Endothelial cell of umbilical vein (primary cell): ENCODE results near the gene SELENBP1. TPM values are rescaled to one million over a fixed set of nuclear protein-coding genes. Genes with fewer than 3 reads are reported as not detected.

Experiments
- BruUV-seq: library from RNA; stranded (reverse); fragments of 400-500 nt; replicated peaks from 2 replicates; lab custom pipeline; 2021; lab: Mats Ljungman, UMichigan
- CTCF ChIA-PET: fragments of 300-600, 350-600 bp; sonication (Branson Sonifier 250); formaldehyde crosslinking; loops from one replicate; lab custom pipeline; 2021; ENCODE audit warnings: antibody characterized with exemption, inconsistent platforms; lab: Charles Lee
- POLR2A ChIA-PET: fragments of 300-600, 350-600 bp; sonication (Branson Sonifier 250); formaldehyde crosslinking; loops from one replicate; lab custom pipeline; 2021; ENCODE audit warnings: antibody characterized with exemption, inconsistent platforms; lab: Charles Lee
- DNase-seq: peaks from one replicate; pipeline ENCODE4 v3.0.0-alpha.2; 2011; ENCODE audit warnings: low read depth, low spot score
- FAIRE-seq: peaks from 2 replicates; lab custom pipeline; 2011; peaks lifted over from hg19 to GRCh38; lab: Jason Lieb, UNC
- H2AFZ ChIP-seq: 2 replicates; pipeline ENCODE4 v1.6.0; 2012; ENCODE audit warnings: low read depth, low read length, control low read depth, inconsistent platforms
- H3K27ac ChIP-seq: 2 replicates; pipeline ENCODE4 v1.5.1; 2011; ENCODE audit warnings: low read depth, mild to moderate bottlenecking, control low read depth, low read length, moderate library complexity; ENCODE audit not compliant: insufficient read depth
- H3K27me3 ChIP-seq, 2 experiments: 2 replicates each; pipeline versions ENCODE4 v1.6.0 to v1.6.1; 2011; ENCODE audit warnings: low read length in 2 of 2, mixed read lengths in 1 of 2; ENCODE audit not compliant: control insufficient read depth in 2 of 2, insufficient read depth in 2 of 2
- H3K36me3 ChIP-seq, 2 experiments: 2 replicates in 1 of 2; 3 replicates in 1 of 2; pipeline ENCODE4 v1.5.1; 2011; ENCODE audit warnings: low read length in 2 of 2, mild to moderate bottlenecking in 1 of 2, moderate library complexity in 1 of 2; ENCODE audit not compliant: control insufficient read depth in 2 of 2, insufficient read depth in 2 of 2; ENCODE audit errors: extremely low read depth in 1 of 2
- H3K4me1 ChIP-seq: 3 replicates; pipeline ENCODE4 v1.5.1; 2011; ENCODE audit warnings: mild to moderate bottlenecking, low read length; ENCODE audit not compliant: control insufficient read depth, insufficient read depth; ENCODE audit errors: extremely low read depth
- H3K4me2 ChIP-seq: 2 replicates; pipeline ENCODE4 v1.6.1; 2011; ENCODE audit warnings: low read length, control low read depth, mixed read lengths; ENCODE audit not compliant: insufficient read depth
- H3K4me3 ChIP-seq, 3 experiments: fragments of 200-600 bp in 1 of 3; sonication (generic), shearing (Covaris generic) in 1 of 3; replicated peaks in 1 of 3; 2 replicates each; pipeline ENCODE4 v1.5.1; 2011 to 2016; ENCODE audit warnings: control low read depth in 3 of 3, low read length in 3 of 3, mild to moderate bottlenecking in 2 of 3, inconsistent platforms in 1 of 3, low read depth in 1 of 3, moderate library complexity in 1 of 3; ENCODE audit not compliant: insufficient read depth in 1 of 3
- H3K79me2 ChIP-seq: 2 replicates; pipeline ENCODE4 v1.6.0; 2012; ENCODE audit warnings: low read length, inconsistent platforms; ENCODE audit not compliant: control insufficient read depth, insufficient read depth
- H3K9ac ChIP-seq: replicated peaks from 2 replicates; pipeline ENCODE3; 2011; ENCODE audit warnings: low read length, control low read depth; ENCODE audit not compliant: insufficient read depth; ENCODE audit errors: extremely low read depth
- H3K9me1 ChIP-seq: replicated peaks from 3 replicates; pipeline ENCODE4 v1.6.0; 2011; ENCODE audit warnings: mild to moderate bottlenecking, low read length; ENCODE audit not compliant: control insufficient read depth, insufficient read depth; ENCODE audit errors: extremely low read depth
- H3K9me3 ChIP-seq: replicated peaks from 2 replicates; pipeline ENCODE4 v1.5.1; 2012; ENCODE audit warnings: low read length, inconsistent platforms; ENCODE audit not compliant: control insufficient read depth, insufficient read depth
- H4K20me1 ChIP-seq: replicated peaks from 2 replicates; pipeline ENCODE3; 2011; ENCODE audit warnings: mild to moderate bottlenecking, low read length; ENCODE audit not compliant: control insufficient read depth, insufficient read depth; ENCODE audit errors: extremely low read depth
- FOS ChIP-seq: IDR thresholded peaks from 2 replicates; pipeline ENCODE4 v1.6.1; 2011; ENCODE audit warnings: mild to moderate bottlenecking, low read length, moderate library complexity, borderline replicate concordance; ENCODE audit not compliant: insufficient read depth
- JUN ChIP-seq: IDR thresholded peaks from 2 replicates; pipeline ENCODE4 v1.6.1; 2011; ENCODE audit warnings: borderline replicate concordance, low read depth; ENCODE audit not compliant: insufficient read length, insufficient read depth
- MAX ChIP-seq: IDR thresholded peaks from 2 replicates; pipeline ENCODE4 v1.6.1; 2011; ENCODE audit not compliant: insufficient read depth, insufficient read length
- POLR2A ChIP-seq: IDR thresholded peaks from 2 replicates; pipeline ENCODE4 v1.6.1; 2012; ENCODE audit warnings: low read depth, mild to moderate bottlenecking, control low read depth, low read length
- POLR2AphosphoS5 ChIP-seq: IDR thresholded peaks from 2 replicates; pipeline ENCODE4 v1.6.1; 2012; ENCODE audit warnings: low read depth, mild to moderate bottlenecking, control low read depth, low read length, moderate library complexity; ENCODE audit not compliant: insufficient read depth
- dilution Hi-C: fragments of 300-500 bp; cut with MboI; formaldehyde crosslinking; loops from one replicate; pipeline ENCODE4 v1.15.0; 2019; ENCODE audit warnings: low sequenced_read_pairs; ENCODE audit not compliant: extremely low pct_ligation_motif_present
- intact Hi-C: fragments of 100-400 bp; cut with micrococcal nuclease; formaldehyde crosslinking; loops from one replicate; pipeline ENCODE4 v1.10.0; 2022
- polyA plus RNA-seq, 4 experiments: library from polyadenylated mRNA; depleted of rRNA in 3 of 4; stranded (reverse) in 3 of 4; unstranded in 1 of 4; fragments of >200 nt; gene quantifications; 2 replicates each; pipeline versions ENCODE4 v1.2.1 to v1.2.3, GENCODE V29; 2011 to 2012; ENCODE audit warnings: missing spikeins in 1 of 4
- total RNA-seq: library from RNA; stranded (reverse); gene quantifications from 2 replicates; pipeline ENCODE4 v1.2.3, GENCODE V29; 2021
- TF ChIP-seq, protein P1 (sequence below), 2 donors: IDR thresholded peaks; 1 replicate in 1 of 2; 2 replicates in 1 of 2; pipeline ENCODE4 v1.5.1; 2011; ENCODE audit warnings: low read length in 2 of 2, mild to moderate bottlenecking in 2 of 2, moderate library complexity in 2 of 2, control low read depth in 1 of 2, inconsistent platforms in 1 of 2, low read depth in 1 of 2; ENCODE audit not compliant: insufficient read depth in 1 of 2; ENCODE audit errors: extremely low read depth in 1 of 2

Gene SELENBP1
- total and polyA plus RNA-seq, 2 donors (not counting 3 experiments of a cell fraction or from before 2014, with no cell fraction given), result 18.0 to 40.6 TPM

DNA sequence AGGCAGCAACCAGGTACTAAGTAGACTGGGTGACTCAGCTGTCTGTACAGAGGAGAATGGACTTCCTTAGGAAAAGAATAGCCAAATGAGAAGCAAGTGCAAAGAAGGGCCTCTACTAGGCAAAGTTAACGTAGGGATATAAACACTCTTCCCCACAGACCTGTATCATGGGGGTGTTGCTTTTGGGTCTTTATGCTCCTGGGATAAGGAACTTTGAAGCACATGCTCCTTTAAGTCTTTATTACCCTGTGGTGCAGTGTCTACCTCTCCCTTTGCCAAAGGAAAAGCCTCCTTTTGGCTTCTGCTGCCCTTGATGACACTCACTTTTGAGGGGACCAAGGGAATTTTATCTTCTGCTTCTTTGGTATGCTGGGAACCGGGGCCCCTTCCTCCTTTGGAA, 30.5 kb downstream of the SELENBP1 start:
- H3K4me3 ChIP-seq, result no peak overlapping the region
- DNase-seq (no peak), FAIRE-seq (no peak)
- TF ChIP-seq MAX, result no peak
- H3K79me2 ChIP-seq, result peaks cover 4% of the 10 kb centered on the region
- dilution Hi-C loops (no loop called here), intact Hi-C loops (loop anchor here (10.0 kb wide), 1 partner anchor 237 kb away; no protein-coding TSS in a partner anchor)
- H3K9ac ChIP-seq, result no peak overlapping the region
- no peaks in the 10 kb centered on the region for H3K27me3 ChIP-seq
- H2AFZ ChIP-seq, result no peak overlapping the region
- H3K27ac ChIP-seq, result no peak overlapping the region
- H4K20me1 ChIP-seq, result no peaks in the 10 kb centered on the region
- no peak overlapping the region for H3K4me2 ChIP-seq
- no TSS peak for BruUV-seq
- H3K9me1 ChIP-seq, result no peaks in the 10 kb centered on the region
- ChIA-PET POLR2A (interaction anchor here (1.4 kb wide), 1 partner anchor 14 kb away, joined by 3 read pairs; the partner anchor contains the start of gene PI4KB), CTCF (interaction anchor here (14.4 kb wide), 1 partner anchor 38 kb away, joined by 674 read pairs; no protein-coding TSS in a partner anchor)
- no peaks in the 10 kb centered on the region for H3K9me3 ChIP-seq
- peaks cover 3 to 16% of the 10 kb centered on the region in 2 experiments for H3K36me3 ChIP-seq
- peaks cover 9% of the 10 kb centered on the region for H3K4me1 ChIP-seq

- intact Hi-C loops (loop anchor here (1.0 to 10.0 kb wide), 5 partner anchors 14 to 236 kb away; partner anchors contain the start of gene PI4KB), dilution Hi-C loops (no loop called here)
- Histone ChIP-seq H3K9ac (no peak overlapping the region), H3K79me2 (peaks cover 4% of the 10 kb centered on the region), H3K4me3 (no peak overlapping the region), H2AFZ (no peak overlapping the region), H4K20me1 (no peaks in the 10 kb centered on the region), H3K27me3 (no peaks in the 10 kb centered on the region), H3K4me2 (no peak overlapping the region), H3K27ac (no peak overlapping the region), H3K36me3 (peaks cover 3 to 16% of the 10 kb centered on the region in 2 experiments), H3K9me1 (no peaks in the 10 kb centered on the region), H3K9me3 (no peaks in the 10 kb centered on the region), H3K4me1 (peaks cover 8% of the 10 kb centered on the region)
- ChIA-PET CTCF (interaction anchor here (0.5 to 14.4 kb wide), 44 partner anchors 9 to 393 kb away, joined by 3 to 674 read pairs (median 5); partner anchors contain the start of genes PI4KB, PSMB4, SELENBP1 and VPS72), POLR2A (interaction anchor here (0.6 to 1.3 kb wide), 2 partner anchors 40 to 174 kb away, joined by 4 to 6 read pairs; no protein-coding TSS in a partner anchor)
- DNase-seq (peak; percentile 81), FAIRE-seq (peak; percentile 95)
- no TSS peak for BruUV-seq
- TF ChIP-seq JUN (no peak), FOS (no peak), POLR2AphosphoS5 (no peak), POLR2A (no peak)
- TF ChIP-seq, protein P1, sequence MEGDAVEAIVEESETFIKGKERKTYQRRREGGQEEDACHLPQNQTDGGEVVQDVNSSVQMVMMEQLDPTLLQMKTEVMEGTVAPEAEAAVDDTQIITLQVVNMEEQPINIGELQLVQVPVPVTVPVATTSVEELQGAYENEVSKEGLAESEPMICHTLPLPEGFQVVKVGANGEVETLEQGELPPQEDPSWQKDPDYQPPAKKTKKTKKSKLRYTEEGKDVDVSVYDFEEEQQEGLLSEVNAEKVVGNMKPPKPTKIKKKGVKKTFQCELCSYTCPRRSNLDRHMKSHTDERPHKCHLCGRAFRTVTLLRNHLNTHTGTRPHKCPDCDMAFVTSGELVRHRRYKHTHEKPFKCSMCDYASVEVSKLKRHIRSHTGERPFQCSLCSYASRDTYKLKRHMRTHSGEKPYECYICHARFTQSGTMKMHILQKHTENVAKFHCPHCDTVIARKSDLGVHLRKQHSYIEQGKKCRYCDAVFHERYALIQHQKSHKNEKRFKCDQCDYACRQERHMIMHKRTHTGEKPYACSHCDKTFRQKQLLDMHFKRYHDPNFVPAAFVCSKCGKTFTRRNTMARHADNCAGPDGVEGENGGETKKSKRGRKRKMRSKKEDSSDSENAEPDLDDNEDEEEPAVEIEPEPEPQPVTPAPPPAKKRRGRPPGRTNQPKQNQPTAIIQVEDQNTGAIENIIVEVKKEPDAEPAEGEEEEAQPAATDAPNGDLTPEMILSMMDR (IDR thresholded peaks at IDR 0.05; ENCODE audit: extremely low read depth in 1 of 2, insufficient read depth in 1 of 2, low read depth in 1 of 2, low read length in 2 of 2), result peak; percentile 51 to 74
Observed at GRCh38 chr1:151340870-151341754, 31.4 kb downstream of the SELENBP1 start.
